ENCODE data around the gene LDB2.

Gene LDB2

DNA sequence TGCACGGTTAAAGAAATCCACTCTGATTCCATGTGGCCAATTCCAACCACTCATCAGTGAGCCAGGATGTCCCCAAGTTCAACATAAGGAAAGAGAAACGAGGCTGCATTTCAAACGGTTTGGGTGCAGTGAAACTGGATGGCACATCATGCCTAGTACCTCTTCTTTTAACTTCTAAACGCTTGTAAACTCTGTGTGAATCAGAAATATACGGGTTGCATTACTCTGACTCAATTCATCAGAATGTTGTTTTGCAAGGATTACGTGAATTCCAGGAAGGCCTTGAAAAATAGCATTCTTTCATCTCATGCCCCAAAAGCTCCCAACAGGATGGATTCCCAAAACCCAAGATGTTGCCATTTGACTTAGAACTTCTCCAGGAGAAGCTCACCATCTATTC lies 270.4 kb downstream of the LDB2 start:
- no peak overlapping the region for H3K27ac Mint-ChIP-seq
- no peak overlapping the region for H3K4me3 Mint-ChIP-seq
- H3K27me3 Mint-ChIP-seq (ENCODE audit: low read depth, poor library complexity) = no peaks in the 10 kb centered on the region
- H3K36me3 Mint-ChIP-seq (ENCODE audit: low read depth) = peaks cover 4% of the 10 kb centered on the region
- H3K4me1 Mint-ChIP-seq = no peaks in the 10 kb centered on the region
- TF ChIP-seq, protein P1, sequence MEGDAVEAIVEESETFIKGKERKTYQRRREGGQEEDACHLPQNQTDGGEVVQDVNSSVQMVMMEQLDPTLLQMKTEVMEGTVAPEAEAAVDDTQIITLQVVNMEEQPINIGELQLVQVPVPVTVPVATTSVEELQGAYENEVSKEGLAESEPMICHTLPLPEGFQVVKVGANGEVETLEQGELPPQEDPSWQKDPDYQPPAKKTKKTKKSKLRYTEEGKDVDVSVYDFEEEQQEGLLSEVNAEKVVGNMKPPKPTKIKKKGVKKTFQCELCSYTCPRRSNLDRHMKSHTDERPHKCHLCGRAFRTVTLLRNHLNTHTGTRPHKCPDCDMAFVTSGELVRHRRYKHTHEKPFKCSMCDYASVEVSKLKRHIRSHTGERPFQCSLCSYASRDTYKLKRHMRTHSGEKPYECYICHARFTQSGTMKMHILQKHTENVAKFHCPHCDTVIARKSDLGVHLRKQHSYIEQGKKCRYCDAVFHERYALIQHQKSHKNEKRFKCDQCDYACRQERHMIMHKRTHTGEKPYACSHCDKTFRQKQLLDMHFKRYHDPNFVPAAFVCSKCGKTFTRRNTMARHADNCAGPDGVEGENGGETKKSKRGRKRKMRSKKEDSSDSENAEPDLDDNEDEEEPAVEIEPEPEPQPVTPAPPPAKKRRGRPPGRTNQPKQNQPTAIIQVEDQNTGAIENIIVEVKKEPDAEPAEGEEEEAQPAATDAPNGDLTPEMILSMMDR (IDR thresholded peaks at IDR 0.05) = no peak
- H3K9me3 Mint-ChIP-seq = peaks cover 23% of the 10 kb centered on the region
- no peak for DNase-seq

DNA sequence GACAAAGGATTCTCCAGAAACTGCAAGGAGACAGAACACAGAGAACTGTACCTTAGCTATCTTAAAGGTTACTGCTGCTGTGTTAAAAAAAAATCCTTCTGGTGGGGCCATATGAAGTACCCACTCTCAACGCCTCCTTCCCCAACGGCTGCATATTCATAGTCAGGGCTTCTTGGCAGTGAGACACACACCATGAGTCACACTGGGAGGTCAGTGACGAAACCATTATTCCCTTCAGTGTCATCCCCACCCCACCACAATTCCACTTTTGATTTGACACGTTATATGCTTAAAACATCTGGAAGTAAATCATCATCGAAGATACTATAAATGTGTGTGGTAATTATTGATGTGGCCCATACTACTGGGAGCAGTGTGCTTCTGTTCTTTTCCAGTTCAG lies 271.5 kb downstream of the LDB2 start:
- no peaks in the 10 kb centered on the region for H3K27me3 Mint-ChIP-seq (ENCODE audit: low read depth, poor library complexity)
- no peak overlapping the region for H3K27ac Mint-ChIP-seq
- DNase-seq = no peak
- H3K36me3 Mint-ChIP-seq (ENCODE audit: low read depth) = no peaks in the 10 kb centered on the region
- H3K4me3 Mint-ChIP-seq = no peak overlapping the region
- peaks cover 14% of the 10 kb centered on the region for H3K9me3 Mint-ChIP-seq
- H3K4me1 Mint-ChIP-seq = no peaks in the 10 kb centered on the region
- TF ChIP-seq, protein P1 (IDR thresholded peaks at IDR 0.05) = no peak

DNA sequence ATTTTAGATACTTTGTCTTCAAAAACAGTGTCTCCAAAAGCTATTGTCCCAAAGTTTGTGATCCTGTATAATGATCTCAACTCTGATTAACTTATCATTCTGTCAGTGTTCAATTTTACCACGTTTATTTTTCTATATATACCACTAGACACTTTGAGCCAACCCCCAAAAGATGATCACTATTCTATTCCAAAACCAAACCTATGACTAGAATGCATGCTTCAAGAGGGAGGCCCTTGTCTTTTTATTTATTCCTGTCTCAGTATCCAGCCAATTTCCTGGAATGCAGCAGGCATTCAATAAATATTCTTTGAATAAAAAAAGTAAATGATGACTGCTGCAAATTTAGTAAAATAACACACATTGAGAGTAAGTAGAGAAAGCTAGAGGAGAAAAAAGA lies 275.6 kb downstream of the LDB2 start:
- Mint-ChIP-seq H3K27ac (no peak overlapping the region), H3K4me3 (no peak overlapping the region), H3K9me3 (no peaks in the 10 kb centered on the region), H3K27me3 (ENCODE audit: low read depth, poor library complexity) (no peaks in the 10 kb centered on the region), H3K36me3 (ENCODE audit: low read depth) (no peaks in the 10 kb centered on the region), H3K4me1 (peaks cover 17% of the 10 kb centered on the region)
- TF ChIP-seq, protein P1 (IDR thresholded peaks at IDR 0.05) = no peak
- DNase-seq = no peak

DNA sequence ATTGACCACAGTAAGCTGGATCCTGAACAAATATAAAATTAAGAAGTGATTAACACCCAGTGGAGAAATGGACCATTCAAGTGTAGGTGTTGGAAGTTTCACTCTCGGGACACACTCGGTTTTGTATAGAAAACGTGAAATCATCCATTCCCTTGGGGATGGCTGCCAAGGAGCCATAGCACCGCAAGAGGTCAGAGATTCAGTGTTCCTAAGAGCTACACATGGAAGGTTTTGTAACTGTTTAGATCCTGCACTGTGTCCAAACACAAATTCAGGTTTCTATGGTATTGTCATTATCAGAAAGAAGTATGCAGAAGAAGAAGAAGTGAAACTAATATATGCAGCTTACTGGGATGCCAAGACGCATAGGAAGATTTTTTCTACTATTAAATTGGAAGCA lies 281.0 kb downstream of the LDB2 start:
- Mint-ChIP-seq H3K9me3 (peaks cover 26% of the 10 kb centered on the region), H3K36me3 (ENCODE audit: low read depth) (peaks cover 12% of the 10 kb centered on the region), H3K27ac (peak overlapping the region; percentile 71), H3K27me3 (ENCODE audit: low read depth, poor library complexity) (no peaks in the 10 kb centered on the region), H3K4me1 (peaks cover 33% of the 10 kb centered on the region), H3K4me3 (no peak overlapping the region)
- TF ChIP-seq, protein P1 (IDR thresholded peaks at IDR 0.05) = no peak
- DNase-seq = no peak

DNA sequence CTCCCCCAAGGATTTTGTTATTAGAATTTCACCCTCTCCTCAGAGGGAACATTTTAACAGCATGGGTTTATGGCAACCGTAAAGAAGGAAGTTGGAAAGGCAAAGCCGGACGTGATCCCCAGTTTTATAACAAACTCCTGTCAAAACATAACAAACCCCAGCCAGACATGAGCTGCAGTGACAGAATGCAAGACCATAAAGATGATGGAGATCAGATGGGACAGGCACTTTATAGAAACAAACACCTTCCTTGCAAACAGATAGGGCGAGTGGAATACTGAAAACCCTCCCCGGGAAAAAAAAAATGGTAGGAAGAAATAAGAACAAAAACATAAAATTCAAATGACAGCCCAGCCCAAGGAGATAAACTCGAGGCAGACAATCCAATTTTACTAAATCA lies 281.4 kb downstream of the LDB2 start:
- no peak overlapping the region for H3K4me3 Mint-ChIP-seq
- H3K9me3 Mint-ChIP-seq = peaks cover 30% of the 10 kb centered on the region
- peaks cover 33% of the 10 kb centered on the region for H3K4me1 Mint-ChIP-seq
- peak overlapping the region; percentile 71 for H3K27ac Mint-ChIP-seq
- peaks cover 16% of the 10 kb centered on the region for H3K36me3 Mint-ChIP-seq (ENCODE audit: low read depth)
- no peak for DNase-seq
- no peaks in the 10 kb centered on the region for H3K27me3 Mint-ChIP-seq (ENCODE audit: low read depth, poor library complexity)
- TF ChIP-seq, protein P1 (IDR thresholded peaks at IDR 0.05) = no peak

DNA sequence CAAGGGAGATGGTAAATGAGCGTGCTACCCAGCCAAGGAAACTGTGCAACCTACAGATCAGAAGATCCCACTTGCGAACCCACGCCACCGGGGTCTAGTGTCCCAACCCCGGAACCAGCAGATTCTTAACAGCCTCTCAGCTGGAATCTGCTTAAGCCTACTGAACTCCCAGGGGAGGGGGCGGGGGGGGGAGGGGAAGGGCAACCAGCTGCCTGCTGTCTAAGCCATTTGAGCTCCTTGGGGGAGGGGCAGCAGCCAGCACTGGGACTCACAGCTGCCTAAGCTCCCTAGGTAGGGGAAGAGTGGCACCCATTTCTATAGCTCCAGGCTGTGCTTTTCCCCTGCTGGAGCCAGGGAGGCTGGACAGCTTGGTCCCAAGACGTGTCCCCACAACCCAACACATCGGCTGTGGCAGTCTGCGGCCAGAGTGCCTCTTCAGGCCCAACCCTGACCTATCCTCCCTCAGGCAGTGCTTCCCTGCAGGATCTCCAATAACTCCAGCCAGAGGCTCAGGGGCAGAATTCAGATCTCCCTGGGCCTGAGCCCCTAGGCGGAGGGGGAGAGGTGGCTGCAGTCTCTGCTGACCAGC lies 289.2 kb downstream of the LDB2 start:
- DNase-seq = no peak
- peaks cover 52% of the 10 kb centered on the region for H3K9me3 Mint-ChIP-seq
- peaks cover 43% of the 10 kb centered on the region for H3K36me3 Mint-ChIP-seq (ENCODE audit: low read depth)
- no peak overlapping the region for H3K4me3 Mint-ChIP-seq
- peaks cover 10% of the 10 kb centered on the region for H3K4me1 Mint-ChIP-seq
- H3K27ac Mint-ChIP-seq = no peak overlapping the region
- H3K27me3 Mint-ChIP-seq (ENCODE audit: low read depth, poor library complexity) = peaks cover 4% of the 10 kb centered on the region
- TF ChIP-seq, protein P1 (IDR thresholded peaks at IDR 0.05) = no peak

All from nephron progenitor cell (in vitro differentiated cells).